Activated CD4-positive, CD25-positive, alpha-beta regulatory T cell (primary cell): ENCODE data around the gene ARHGEF1.
"Not testable (repeated sequence)": the region's sequence is repeated elsewhere in the genome, so short reads cannot be mapped to it uniquely, and the experiment has no call there.

ENCODE experiments used
- DNase-seq, 4 experiments: peaks; one replicate each; lab custom pipeline; 2025; lab: John Stamatoyannopoulos, UW

ARHGEF1 gene

GRCh38 chr19:41904118-41904870 is 21.3 kb downstream of the ARHGEF1 start:
- DNase-seq, result no peak

- no peak for DNase-seq
These were observed 22.5 kb downstream of the ARHGEF1 start for GRCh38 chr19:41905273-41906002.

- no peak for DNase-seq
These were observed 23.3 kb downstream of the ARHGEF1 start for GRCh38 chr19:41906271-41906670.

- no peak for DNase-seq
These were observed 24.1 kb downstream of the ARHGEF1 start for GRCh38 chr19:41906916-41907680.

GRCh38 chr19:41907994-41908615 is 25.1 kb downstream of the ARHGEF1 start:
- no peak for DNase-seq

- no peak for DNase-seq
These were observed 25.9 kb downstream of the ARHGEF1 start for GRCh38 chr19:41908724-41909464.

- DNase-seq, result no peak
These were observed 26.7 kb downstream of the ARHGEF1 start for GRCh38 chr19:41909706-41910105.

GRCh38 chr19:41910240-41910991 is 27.4 kb downstream of the ARHGEF1 start:
- DNase-seq, result no peak

GRCh38 chr19:41910992-41911888 is 28.3 kb downstream of the ARHGEF1 start:
- DNase-seq, result no peak

- no peak for DNase-seq
These were observed 29.1 kb downstream of the ARHGEF1 start for GRCh38 chr19:41911889-41912731.

GRCh38 chr19:41912899-41913537 is 30.0 kb downstream of the ARHGEF1 start:
- DNase-seq, result no peak

- DNase-seq, result no peak
These were observed 30.8 kb downstream of the ARHGEF1 start for GRCh38 chr19:41913538-41914423.

GRCh38 chr19:41914424-41914834 is 31.4 kb downstream of the ARHGEF1 start:
- not testable (repeated sequence) for DNase-seq

- DNase-seq, result no peak
These were observed 32.2 kb downstream of the ARHGEF1 start for GRCh38 chr19:41915021-41915775.

GRCh38 chr19:41915776-41916414 is 32.9 kb downstream of the ARHGEF1 start:
- no peak for DNase-seq

- no peak for DNase-seq
These were observed 34.7 kb downstream of the ARHGEF1 start for GRCh38 chr19:41917676-41918075.
